WTC11 (cell line): ENCODE measurements around the gene SDC1. TPM values are rescaled to one million over a fixed set of nuclear protein-coding genes. Genes with fewer than 3 reads are reported as not detected.

Experiments used
- ATAC-seq: fragments of 200-7000 bp; cut with Tn5 transposase; 2 replicates; pipeline ENCODE4 v1.10.0; 2021; ENCODE audit warnings: mild to moderate bottlenecking, moderate library complexity
- CTCF ChIA-PET: fragments of 300-600 bp; sonication (Branson Sonifier 250); formaldehyde crosslinking; loops from one replicate; lab custom pipeline; 2021; ENCODE audit warnings: antibody characterized with exemption; lab: Charles Lee
- POLR2A ChIA-PET: fragments of 350-600 bp; sonication (Branson Sonifier 250); formaldehyde crosslinking; loops from one replicate; lab custom pipeline; 2021; ENCODE audit warnings: antibody characterized with exemption; lab: Charles Lee
- DNase-seq: peaks from one replicate; pipeline ENCODE4 v3.0.0; 2021; ENCODE audit warnings: low spot score
- H3K27ac Mint-ChIP-seq: 2 replicates; pipeline ENCODE4 v1.8.0; 2021; ENCODE audit warnings: mixed read lengths
- H3K27me3 Mint-ChIP-seq: 2 replicates; pipeline ENCODE4 v1.8.0; 2021; ENCODE audit warnings: low read depth, mild to moderate bottlenecking, moderate library complexity, mixed read lengths
- H3K36me3 Mint-ChIP-seq: 2 replicates; pipeline ENCODE4 v1.8.0; 2021; ENCODE audit warnings: mixed read lengths
- H3K4me1 Mint-ChIP-seq: 2 replicates; pipeline ENCODE4 v1.8.0; 2022; ENCODE audit warnings: mixed read lengths
- H3K4me3 Mint-ChIP-seq: 2 replicates; pipeline ENCODE4 v1.8.0; 2021; ENCODE audit warnings: mild to moderate bottlenecking, moderate library complexity, mixed read lengths
- H3K9me3 Mint-ChIP-seq: 2 replicates; pipeline ENCODE4 v1.8.0; 2021; ENCODE audit warnings: mixed read lengths
- ETV6 ChIP-seq: sonication (generic); formaldehyde crosslinking; IDR thresholded peaks from 2 replicates; pipeline ENCODE4 v1.8.1; 2022; ENCODE audit warnings: mild to moderate bottlenecking, missing genetic modification reagents
- FOXK1 ChIP-seq: sonication (generic); formaldehyde crosslinking; IDR thresholded peaks from 2 replicates; pipeline ENCODE4 v1.8.0; 2022; ENCODE audit warnings: mild to moderate bottlenecking, moderate library complexity, missing genetic modification reagents
- FOXP1 ChIP-seq: sonication (generic); formaldehyde crosslinking; IDR thresholded peaks from 2 replicates; pipeline ENCODE4 v1.8.0; 2022; ENCODE audit warnings: missing genetic modification reagents, mild to moderate bottlenecking, moderate library complexity, borderline replicate concordance
- KAT7 ChIP-seq: sonication (generic); formaldehyde crosslinking; IDR thresholded peaks from 2 replicates; pipeline ENCODE4 v1.8.1; 2023; ENCODE audit warnings: missing genetic modification reagents, mild to moderate bottlenecking, borderline replicate concordance
- MXD4 ChIP-seq: fragments of 250-450 bp; sonication (Bioruptor Pico); IDR thresholded peaks from 2 replicates; pipeline ENCODE4 v1.8.0; 2021; ENCODE audit warnings: mild to moderate bottlenecking, moderate library complexity, borderline replicate concordance
- NR1H2 ChIP-seq: sonication (generic); formaldehyde crosslinking; IDR thresholded peaks from 2 replicates; pipeline ENCODE4 v1.9.0; 2021; ENCODE audit warnings: mild to moderate bottlenecking, moderate library complexity, missing genetic modification reagents
- NR3C1 ChIP-seq: sonication (generic); formaldehyde crosslinking; conservative IDR thresholded peaks from 2 replicates; pipeline ENCODE4 v1.8.1; 2023; ENCODE audit warnings: low read depth, mild to moderate bottlenecking, missing genetic modification reagents
- RELA ChIP-seq: sonication (generic); formaldehyde crosslinking; IDR thresholded peaks from 2 replicates; pipeline ENCODE4 v1.8.1; 2022; ENCODE audit warnings: missing genetic modification reagents, mild to moderate bottlenecking, borderline replicate concordance
- RORB ChIP-seq: fragments of 250-450 bp; sonication (Bioruptor Pico); IDR thresholded peaks from 2 replicates; pipeline ENCODE4 v1.9.0; 2021; ENCODE audit warnings: mild to moderate bottlenecking
- SMAD3 ChIP-seq: sonication (generic); formaldehyde crosslinking; IDR thresholded peaks from 2 replicates; pipeline ENCODE4 v1.8.0; 2022; ENCODE audit warnings: missing genetic modification reagents, mild to moderate bottlenecking, borderline replicate concordance
- ZNF121 ChIP-seq: sonication (generic); formaldehyde crosslinking; IDR thresholded peaks from 2 replicates; pipeline ENCODE4 v1.8.0; 2023; ENCODE audit warnings: missing genetic modification reagents
- ZNF232 ChIP-seq: sonication (generic); formaldehyde crosslinking; IDR thresholded peaks from 2 replicates; pipeline ENCODE4 v1.8.0; 2022; ENCODE audit warnings: mild to moderate bottlenecking, missing genetic modification reagents
- ZNF263 ChIP-seq: sonication (generic); formaldehyde crosslinking; IDR thresholded peaks from 2 replicates; pipeline ENCODE4 v1.8.1; 2022; ENCODE audit warnings: low read depth, mild to moderate bottlenecking, moderate library complexity, missing genetic modification reagents
- total RNA-seq: library from RNA; stranded (reverse); gene quantifications from 3 replicates; pipeline ENCODE4 v1.2.3, GENCODE V29; 2021
- TF ChIP-seq, protein P1 (sequence below): sonication (generic); formaldehyde crosslinking; IDR thresholded peaks from 2 replicates; pipeline ENCODE4 v1.8.1; 2022; ENCODE audit warnings: low read depth, mild to moderate bottlenecking, moderate library complexity, missing genetic modification reagents, borderline replicate concordance
- TF ChIP-seq, protein P2 (sequence below): fragments of 250-450 bp; sonication (Bioruptor Pico); IDR thresholded peaks from 2 replicates; pipeline ENCODE4 v1.8.0; 2021; ENCODE audit warnings: mild to moderate bottlenecking
- TF ChIP-seq, protein P3 (sequence below): sonication (generic); formaldehyde crosslinking; IDR thresholded peaks from 2 replicates; pipeline ENCODE4 v1.8.0; 2022; ENCODE audit warnings: mild to moderate bottlenecking, missing genetic modification reagents
- TF ChIP-seq, protein P4 (sequence below): fragments of 250-450 bp; sonication (Bioruptor Pico); conservative IDR thresholded peaks from 2 replicates; pipeline ENCODE4 v1.9.0; 2021; ENCODE audit warnings: mild to moderate bottlenecking
- TF ChIP-seq, protein P5 (sequence below): sonication (generic); formaldehyde crosslinking; IDR thresholded peaks from 2 replicates; pipeline ENCODE4 v1.8.0; 2022; ENCODE audit warnings: mild to moderate bottlenecking, missing genetic modification reagents
- TF ChIP-seq, protein P6 (sequence below): sonication (generic); formaldehyde crosslinking; IDR thresholded peaks from 2 replicates; pipeline ENCODE4 v1.8.1; 2023; ENCODE audit warnings: mild to moderate bottlenecking, missing genetic modification reagents, moderate library complexity
- TF ChIP-seq, protein P7 (sequence below): sonication (generic); formaldehyde crosslinking; IDR thresholded peaks from 2 replicates; pipeline ENCODE4 v1.8.1; 2023; ENCODE audit warnings: mild to moderate bottlenecking, moderate library complexity, missing genetic modification reagents

Gene SDC1
- total RNA-seq, 1 experiment from 2014 or later, result 52.6 TPM

DNA sequence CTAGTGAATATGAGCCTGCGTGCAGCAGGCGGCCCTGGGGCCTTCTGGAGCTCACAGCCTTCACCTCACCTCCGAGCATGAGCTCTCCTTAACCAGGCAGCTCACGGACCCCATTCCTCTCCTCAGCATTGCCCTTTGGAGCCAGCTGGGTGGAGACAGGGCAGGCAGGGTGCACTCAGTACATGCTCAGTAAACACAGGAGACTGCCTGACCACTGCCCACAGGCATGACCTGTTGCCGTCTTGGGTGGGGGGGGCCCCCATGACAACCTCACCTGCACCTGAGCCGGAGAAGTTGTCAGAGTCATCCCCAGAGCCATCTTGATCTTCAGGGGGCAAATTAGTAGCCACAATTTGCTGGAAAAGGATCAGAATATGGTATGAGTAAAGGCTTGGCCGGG is 19.9 kb downstream of the SDC1 start:
- Mint-ChIP-seq H3K9me3 (no peaks in the 10 kb centered on the region), H3K27me3 (no peaks in the 10 kb centered on the region)
- no peak for DNase-seq
- TF ChIP-seq, protein P1, sequence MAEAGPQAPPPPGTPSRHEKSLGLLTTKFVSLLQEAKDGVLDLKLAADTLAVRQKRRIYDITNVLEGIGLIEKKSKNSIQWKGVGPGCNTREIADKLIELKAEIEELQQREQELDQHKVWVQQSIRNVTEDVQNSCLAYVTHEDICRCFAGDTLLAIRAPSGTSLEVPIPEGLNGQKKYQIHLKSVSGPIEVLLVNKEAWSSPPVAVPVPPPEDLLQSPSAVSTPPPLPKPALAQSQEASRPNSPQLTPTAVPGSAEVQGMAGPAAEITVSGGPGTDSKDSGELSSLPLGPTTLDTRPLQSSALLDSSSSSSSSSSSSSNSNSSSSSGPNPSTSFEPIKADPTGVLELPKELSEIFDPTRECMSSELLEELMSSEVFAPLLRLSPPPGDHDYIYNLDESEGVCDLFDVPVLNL (CRISPR knock-in tag), result no peak
- no peak for TF ChIP-seq SMAD3 (CRISPR knock-in tag)
- no peak for TF ChIP-seq ZNF232 (CRISPR knock-in tag)
- TF ChIP-seq, protein P2, sequence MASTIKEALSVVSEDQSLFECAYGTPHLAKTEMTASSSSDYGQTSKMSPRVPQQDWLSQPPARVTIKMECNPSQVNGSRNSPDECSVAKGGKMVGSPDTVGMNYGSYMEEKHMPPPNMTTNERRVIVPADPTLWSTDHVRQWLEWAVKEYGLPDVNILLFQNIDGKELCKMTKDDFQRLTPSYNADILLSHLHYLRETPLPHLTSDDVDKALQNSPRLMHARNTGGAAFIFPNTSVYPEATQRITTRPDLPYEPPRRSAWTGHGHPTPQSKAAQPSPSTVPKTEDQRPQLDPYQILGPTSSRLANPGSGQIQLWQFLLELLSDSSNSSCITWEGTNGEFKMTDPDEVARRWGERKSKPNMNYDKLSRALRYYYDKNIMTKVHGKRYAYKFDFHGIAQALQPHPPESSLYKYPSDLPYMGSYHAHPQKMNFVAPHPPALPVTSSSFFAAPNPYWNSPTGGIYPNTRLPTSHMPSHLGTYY, result no peak
- no peak for TF ChIP-seq RORB (CRISPR knock-in tag)
- TF ChIP-seq, protein P3, sequence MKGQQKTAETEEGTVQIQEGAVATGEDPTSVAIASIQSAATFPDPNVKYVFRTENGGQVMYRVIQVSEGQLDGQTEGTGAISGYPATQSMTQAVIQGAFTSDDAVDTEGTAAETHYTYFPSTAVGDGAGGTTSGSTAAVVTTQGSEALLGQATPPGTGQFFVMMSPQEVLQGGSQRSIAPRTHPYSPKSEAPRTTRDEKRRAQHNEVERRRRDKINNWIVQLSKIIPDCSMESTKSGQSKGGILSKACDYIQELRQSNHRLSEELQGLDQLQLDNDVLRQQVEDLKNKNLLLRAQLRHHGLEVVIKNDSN (CRISPR knock-in tag), result no peak
- no peak for TF ChIP-seq NR3C1 (CRISPR knock-in tag)
- no peak for TF ChIP-seq FOXP1 (CRISPR knock-in tag)
- no peak for TF ChIP-seq FOXK1 (CRISPR knock-in tag)
- TF ChIP-seq KAT7 (CRISPR knock-in tag), result no peak
- TF ChIP-seq, protein P4, sequence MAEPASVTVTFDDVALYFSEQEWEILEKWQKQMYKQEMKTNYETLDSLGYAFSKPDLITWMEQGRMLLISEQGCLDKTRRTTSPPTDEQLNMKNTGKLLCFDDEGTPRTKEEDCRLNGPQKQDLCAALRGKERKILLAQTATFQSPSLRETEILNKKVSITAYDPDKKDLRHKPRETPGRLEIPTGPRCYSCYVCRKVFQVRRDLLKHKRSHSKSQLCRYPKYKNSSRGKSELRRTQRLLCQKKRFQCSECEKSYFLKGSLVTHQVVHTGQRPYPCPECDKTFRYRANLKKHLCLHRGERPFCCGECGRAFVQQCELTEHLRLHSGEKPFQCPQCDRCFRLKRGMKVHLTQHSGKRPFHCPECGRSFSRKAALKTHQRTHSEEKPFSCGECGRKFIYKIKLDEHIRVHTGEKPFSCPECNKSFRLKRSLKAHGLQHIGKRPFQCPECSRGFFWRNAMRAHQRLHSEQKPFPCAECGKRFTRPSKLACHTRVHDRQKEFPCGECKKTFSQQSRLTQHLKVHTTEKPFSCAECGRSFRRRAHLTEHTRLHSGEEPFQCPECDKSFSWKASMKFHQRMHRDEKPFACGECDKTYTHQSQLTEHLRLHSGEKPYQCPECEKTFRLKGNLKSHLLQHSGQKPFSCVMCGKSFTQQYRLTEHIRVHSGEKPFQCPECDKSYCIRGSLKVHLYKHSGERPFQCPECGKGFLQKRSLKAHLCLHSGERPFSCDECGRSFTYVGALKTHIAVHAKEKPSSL (CRISPR knock-in tag), result no peak
- no peak for TF ChIP-seq MXD4 (CRISPR knock-in tag)
- TF ChIP-seq ZNF263 (CRISPR knock-in tag), result no peak
- no peak for TF ChIP-seq RELA
- TF ChIP-seq NR1H2 (CRISPR knock-in tag), result no peak
- TF ChIP-seq, protein P5, sequence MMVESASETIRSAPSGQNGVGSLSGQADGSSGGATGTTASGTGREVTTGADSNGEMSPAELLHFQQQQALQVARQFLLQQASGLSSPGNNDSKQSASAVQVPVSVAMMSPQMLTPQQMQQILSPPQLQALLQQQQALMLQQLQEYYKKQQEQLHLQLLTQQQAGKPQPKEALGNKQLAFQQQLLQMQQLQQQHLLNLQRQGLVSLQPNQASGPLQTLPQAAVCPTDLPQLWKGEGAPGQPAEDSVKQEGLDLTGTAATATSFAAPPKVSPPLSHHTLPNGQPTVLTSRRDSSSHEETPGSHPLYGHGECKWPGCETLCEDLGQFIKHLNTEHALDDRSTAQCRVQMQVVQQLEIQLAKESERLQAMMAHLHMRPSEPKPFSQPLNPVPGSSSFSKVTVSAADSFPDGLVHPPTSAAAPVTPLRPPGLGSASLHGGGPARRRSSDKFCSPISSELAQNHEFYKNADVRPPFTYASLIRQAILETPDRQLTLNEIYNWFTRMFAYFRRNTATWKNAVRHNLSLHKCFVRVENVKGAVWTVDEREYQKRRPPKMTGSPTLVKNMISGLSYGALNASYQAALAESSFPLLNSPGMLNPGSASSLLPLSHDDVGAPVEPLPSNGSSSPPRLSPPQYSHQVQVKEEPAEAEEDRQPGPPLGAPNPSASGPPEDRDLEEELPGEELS (CRISPR knock-in tag), result no peak
- TF ChIP-seq, all 79 proteins: peak for 0
- ChIA-PET POLR2A (interaction anchor here (0.6 to 1.0 kb wide), 3 partner anchors 18 to 196 kb away, joined by 3 to 5 read pairs (median 3); partner anchors contain the start of gene SDC1), CTCF (interaction anchor here (0.6 kb wide), 1 partner anchor 26 kb away, joined by 3 read pairs; no protein-coding TSS in a partner anchor)
- no peak overlapping the region for H3K4me3 Mint-ChIP-seq
- no peak overlapping the region for H3K27ac Mint-ChIP-seq
- peaks cover 7% of the 10 kb centered on the region; the same call in 1 of the 2 replicates for H3K4me1 Mint-ChIP-seq
- no peak for ATAC-seq
- H3K36me3 Mint-ChIP-seq, result peaks cover 37% of the 10 kb centered on the region

DNA sequence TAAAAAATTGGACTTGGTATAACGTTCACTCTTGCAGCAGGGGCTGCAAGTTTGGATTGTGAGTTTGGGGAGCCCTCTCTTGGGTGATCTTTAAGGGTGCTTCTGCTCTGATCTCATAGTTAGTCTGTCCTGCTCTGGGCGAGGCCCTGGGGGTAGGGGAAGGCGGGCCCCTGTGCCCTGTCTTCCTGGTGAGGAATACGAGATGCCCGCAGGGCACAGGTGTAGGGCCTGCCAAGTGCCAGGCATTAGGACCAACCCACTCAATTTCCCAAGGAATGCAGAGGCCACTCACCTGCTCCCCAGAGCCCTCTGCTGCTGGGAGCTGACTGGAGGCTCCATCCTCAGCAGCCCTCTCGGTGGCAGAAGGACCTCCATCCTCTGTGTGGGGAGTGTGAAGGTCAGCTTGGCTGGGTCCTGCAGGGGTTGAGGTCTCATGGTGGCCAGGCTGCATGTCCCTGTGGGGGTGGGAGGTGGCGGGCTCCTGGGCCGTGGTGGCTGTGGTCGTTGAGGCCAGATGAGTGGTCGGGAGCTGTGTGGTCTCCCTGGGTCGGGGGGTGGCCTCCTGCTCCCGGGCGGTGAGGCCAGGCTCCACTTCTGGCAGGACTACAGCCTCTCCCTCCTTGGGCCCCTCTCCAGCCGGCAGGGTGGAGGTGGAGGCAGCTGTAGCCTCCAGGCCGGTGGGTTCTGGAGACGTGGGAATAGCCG is 21.3 kb downstream of the SDC1 start:
- CTCF ChIA-PET, result no interaction called here
- peaks cover 37% of the 10 kb centered on the region for H3K36me3 Mint-ChIP-seq
- no peaks in the 10 kb centered on the region for H3K27me3 Mint-ChIP-seq
- ATAC-seq, result no peak
- POLR2A ChIA-PET, result interaction anchor here (1.0 kb wide), 1 partner anchor 22 kb away, joined by 3 read pairs; the partner anchor contains the start of gene SDC1
- no peak overlapping the region for H3K4me3 Mint-ChIP-seq
- no peak for DNase-seq
- no peaks in the 10 kb centered on the region for H3K9me3 Mint-ChIP-seq
- peaks cover 10% of the 10 kb centered on the region for H3K4me1 Mint-ChIP-seq
- H3K27ac Mint-ChIP-seq, result no peak overlapping the region
- TF ChIP-seq, protein P6, sequence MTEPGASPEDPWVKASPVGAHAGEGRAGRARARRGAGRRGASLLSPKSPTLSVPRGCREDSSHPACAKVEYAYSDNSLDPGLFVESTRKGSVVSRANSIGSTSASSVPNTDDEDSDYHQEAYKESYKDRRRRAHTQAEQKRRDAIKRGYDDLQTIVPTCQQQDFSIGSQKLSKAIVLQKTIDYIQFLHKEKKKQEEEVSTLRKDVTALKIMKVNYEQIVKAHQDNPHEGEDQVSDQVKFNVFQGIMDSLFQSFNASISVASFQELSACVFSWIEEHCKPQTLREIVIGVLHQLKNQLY (CRISPR knock-in tag), result no peak
- TF ChIP-seq ZNF121 (CRISPR knock-in tag) (no peak), ETV6 (CRISPR knock-in tag) (no peak), ZNF232 (CRISPR knock-in tag) (no peak)
- TF ChIP-seq, protein P7, sequence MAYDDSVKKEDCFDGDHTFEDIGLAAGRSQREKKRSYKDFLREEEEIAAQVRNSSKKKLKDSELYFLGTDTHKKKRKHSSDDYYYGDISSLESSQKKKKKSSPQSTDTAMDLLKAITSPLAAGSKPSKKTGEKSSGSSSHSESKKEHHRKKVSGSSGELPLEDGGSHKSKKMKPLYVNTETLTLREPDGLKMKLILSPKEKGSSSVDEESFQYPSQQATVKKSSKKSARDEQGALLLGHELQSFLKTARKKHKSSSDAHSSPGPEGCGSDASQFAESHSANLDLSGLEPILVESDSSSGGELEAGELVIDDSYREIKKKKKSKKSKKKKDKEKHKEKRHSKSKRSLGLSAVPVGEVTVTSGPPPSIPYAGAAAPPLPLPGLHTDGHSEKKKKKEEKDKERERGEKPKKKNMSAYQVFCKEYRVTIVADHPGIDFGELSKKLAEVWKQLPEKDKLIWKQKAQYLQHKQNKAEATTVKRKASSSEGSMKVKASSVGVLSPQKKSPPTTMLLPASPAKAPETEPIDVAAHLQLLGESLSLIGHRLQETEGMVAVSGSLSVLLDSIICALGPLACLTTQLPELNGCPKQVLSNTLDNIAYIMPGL (CRISPR knock-in tag), result no peak
